Ramos (cell line): Measurements from ENCODE around the gene LECT2.

Experiments used
- in situ Hi-C: fragments of 300-500 bp; cut with MboI; formaldehyde crosslinking; loops from one replicate; pipeline ENCODE4 v1.14.3; 2022; ENCODE audit warnings: low sequenced_read_pairs; ENCODE audit not compliant: unreplicated experiment

The LECT2 gene

GRCh38 chr5:135979510-135979909 is 24.7 kb upstream of the LECT2 start:
- in situ Hi-C loops: no loop called here

DNA sequence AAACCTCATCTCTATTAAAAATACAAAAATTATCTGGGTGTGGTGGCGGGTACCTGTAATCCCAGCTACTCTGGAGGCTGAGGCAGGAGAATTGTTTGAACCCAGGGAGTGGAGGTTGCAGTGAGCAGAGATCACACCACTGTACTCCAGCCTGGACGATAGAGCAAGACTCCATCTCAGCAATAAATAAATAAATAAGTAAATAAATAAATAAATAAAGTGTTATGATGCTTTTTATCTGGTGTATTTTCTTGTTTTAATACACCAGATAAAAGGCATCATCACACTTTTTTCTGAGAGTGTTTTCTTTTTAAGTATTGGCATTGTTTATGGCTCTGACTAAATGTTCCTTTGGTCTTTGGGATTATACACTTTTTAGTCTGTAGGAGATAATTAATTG is 24.2 kb upstream of the LECT2 start:
- in situ Hi-C loops: no loop called here

DNA sequence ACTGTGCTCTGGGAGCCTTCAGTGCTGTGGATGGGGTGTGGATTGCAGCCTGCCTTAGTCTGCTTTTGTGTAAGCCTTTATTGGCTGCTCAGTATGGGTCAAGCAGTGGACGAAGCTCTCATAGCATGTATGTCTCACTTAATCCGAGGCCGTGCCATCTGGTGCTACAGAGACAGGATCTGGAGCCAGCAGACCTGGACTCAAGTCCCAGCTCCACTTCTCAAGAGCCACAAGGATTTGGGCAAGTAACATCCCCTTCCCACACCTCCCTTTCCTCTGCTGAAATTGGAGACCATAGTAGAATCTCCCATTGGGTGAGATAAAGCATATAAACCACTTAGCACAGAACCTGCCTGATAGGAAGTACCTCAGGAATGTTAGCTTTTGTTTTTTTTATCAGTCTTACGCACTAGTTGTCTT is 23.4 kb upstream of the LECT2 start:
- in situ Hi-C loops: no loop called here

GRCh38 chr5:135977375-135977928 is 22.7 kb upstream of the LECT2 start:
- in situ Hi-C loops: no loop called here

- in situ Hi-C loops: no loop called here
Observed at GRCh38 chr5:135976216-135976615, 21.4 kb upstream of the LECT2 start.

- in situ Hi-C loops: no loop called here
Observed at GRCh38 chr5:135975122-135975521, 20.3 kb upstream of the LECT2 start.

DNA sequence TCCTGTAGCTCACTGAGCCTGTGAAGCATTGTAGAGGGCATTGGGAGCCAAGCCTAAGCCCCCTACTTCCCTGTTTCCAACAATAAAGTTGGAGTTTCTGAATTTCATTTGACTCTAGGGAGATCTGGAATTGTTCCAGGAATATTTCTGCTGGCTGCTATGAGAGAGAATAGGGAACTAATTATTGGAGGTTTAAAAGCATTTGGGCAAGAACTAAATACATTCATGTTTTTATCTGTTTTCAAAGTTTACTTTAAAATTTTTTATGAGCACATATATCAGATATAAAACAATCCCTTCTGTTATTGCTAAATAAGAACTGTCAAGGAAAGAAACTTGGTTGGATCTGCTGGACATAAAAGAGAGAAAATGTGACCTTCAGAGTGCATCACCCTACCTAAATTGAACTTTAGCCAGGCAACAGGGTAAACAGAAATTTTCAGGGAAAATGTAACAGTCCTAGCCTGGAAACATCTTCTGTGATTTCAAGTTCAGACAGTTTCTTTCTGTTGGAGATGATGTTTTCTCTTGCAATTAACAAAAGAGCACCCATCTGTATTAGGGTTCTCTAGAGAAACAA is 19.3 kb upstream of the LECT2 start:
- in situ Hi-C loops: loop anchor here (25.0 kb wide), 1 partner anchor 238 kb away; no protein-coding TSS in a partner anchor

- in situ Hi-C loops: loop anchor here (25.0 kb wide), 1 partner anchor 239 kb away; no protein-coding TSS in a partner anchor
Observed at GRCh38 chr5:135973323-135974020, 18.7 kb upstream of the LECT2 start.

- in situ Hi-C loops: loop anchor here (25.0 kb wide), 1 partner anchor 241 kb away; no protein-coding TSS in a partner anchor
Observed at GRCh38 chr5:135971701-135972100, 16.9 kb upstream of the LECT2 start.

GRCh38 chr5:135966790-135967189 is 12.0 kb upstream of the LECT2 start:
- in situ Hi-C loops: loop anchor here (25.0 kb wide), 1 partner anchor 246 kb away; no protein-coding TSS in a partner anchor

DNA sequence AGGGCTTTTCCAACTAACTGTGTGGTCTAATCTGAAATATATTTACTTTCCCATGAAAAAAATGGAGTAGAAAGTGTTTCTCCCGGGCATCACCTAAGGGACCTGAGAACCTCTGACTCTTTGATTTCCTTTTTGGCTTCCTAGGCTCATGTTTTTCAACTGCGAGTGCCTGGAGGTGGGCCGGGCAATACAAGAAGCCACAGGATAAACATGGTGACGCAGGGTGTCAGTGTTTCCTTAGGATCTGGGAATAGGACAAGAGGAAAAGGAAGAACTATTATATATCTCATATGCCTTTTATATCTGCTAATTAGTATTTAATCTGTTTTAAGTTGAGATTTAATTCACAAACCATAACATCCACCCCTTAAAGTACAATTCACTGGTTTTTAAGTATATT is 11.4 kb upstream of the LECT2 start:
- in situ Hi-C loops: loop anchor here (25.0 kb wide), 1 partner anchor 246 kb away; no protein-coding TSS in a partner anchor

GRCh38 chr5:135965504-135965903 is 10.7 kb upstream of the LECT2 start:
- in situ Hi-C loops: loop anchor here (25.0 kb wide), 1 partner anchor 247 kb away; no protein-coding TSS in a partner anchor

DNA sequence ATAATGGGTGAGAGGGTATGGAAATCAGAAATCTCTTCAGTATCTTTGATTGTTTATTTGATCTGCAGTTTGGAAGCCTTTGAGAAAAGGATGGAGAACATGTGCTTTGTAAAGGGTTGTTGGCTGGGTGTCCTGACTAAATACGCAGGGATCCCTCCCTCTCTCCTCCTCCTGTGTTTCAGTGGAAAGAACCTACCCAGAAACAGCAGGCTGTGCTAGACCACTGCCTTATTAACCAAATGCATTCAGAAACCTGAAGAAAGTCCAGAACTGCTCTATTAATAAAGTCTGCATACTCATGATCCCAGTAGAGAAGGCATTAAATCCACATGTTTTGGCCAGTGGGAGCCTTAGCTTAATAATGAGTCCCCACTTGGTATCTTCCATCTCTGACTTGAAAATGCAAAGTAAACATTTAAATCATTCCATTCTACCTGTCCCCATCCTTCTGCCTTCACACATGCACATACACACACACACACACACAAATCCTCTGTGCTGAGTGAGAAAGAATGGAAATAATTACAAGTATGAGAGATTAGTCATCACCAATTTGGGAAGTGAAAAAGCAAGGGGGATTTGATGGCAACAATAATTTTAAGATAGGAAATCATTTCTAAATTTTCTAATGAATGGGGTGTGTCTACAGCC is 10.0 kb upstream of the LECT2 start:
- in situ Hi-C loops: loop anchor here (25.0 kb wide), 1 partner anchor 248 kb away; no protein-coding TSS in a partner anchor

GRCh38 chr5:135955525-135955924 is 742 bp upstream of the LECT2 start:
- in situ Hi-C loops: loop anchor here (25.0 kb wide), 1 partner anchor 257 kb away; no protein-coding TSS in a partner anchor

DNA sequence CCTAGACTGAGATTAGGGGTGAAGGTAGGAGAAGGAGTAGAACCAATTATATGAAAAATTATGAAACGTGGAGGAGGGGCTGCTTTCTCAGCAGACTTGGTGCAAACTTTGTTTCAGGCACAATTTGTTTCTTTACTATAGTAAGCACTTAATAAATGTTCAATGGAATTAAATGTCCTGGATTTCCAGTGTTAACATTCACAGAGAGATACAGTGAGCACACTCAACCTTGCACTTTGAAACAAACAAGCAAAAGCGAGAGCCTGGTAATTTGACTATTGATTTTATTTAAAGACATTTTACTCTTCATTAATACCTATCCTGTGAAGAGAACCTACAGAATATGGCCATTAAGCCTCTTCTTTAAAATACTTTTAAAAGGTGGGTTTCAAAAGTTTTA is 933 bp downstream of the LECT2 start:
- in situ Hi-C loops: loop anchor here (25.0 kb wide), 1 partner anchor 258 kb away; no protein-coding TSS in a partner anchor

DNA sequence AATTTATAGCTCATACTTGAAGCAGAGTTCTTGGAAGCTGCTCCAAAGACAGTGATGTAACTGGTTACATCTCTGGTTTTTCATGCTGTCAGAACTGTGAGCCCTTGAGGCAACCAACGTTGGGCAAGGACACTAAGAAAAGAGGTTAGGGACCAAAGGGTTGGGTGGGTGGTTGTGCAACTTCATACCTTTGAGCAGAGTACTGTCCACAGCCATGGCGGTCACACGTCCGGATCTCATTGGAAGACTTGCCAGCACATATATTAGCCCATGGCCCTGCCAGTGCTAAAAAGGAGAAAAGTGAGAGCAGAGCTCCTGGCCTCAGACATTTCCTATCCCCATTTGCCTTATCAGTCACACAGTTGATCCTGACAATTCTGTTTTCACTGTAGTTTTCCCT is 2.1 kb downstream of the LECT2 start:
- in situ Hi-C loops: loop anchor here (25.0 kb wide), 1 partner anchor 260 kb away; no protein-coding TSS in a partner anchor

DNA sequence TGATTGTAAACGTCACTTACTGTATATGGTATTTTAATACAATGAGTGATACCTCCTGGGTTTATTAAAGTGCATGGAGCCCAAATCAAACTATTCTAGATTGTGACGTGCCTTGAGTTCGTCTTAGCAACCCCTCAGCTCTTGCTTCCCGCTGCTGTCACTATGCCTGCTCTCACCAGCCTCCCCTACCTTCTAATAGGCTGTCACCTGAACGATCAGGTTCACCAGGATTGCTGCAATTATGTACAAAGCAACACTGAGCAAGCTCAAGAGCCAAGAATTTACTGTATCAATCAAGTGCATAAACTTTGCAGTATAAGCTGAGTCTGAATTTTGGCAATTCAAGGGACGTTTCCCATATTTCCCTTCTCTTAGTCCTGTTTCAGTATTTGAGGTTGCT is 3.0 kb downstream of the LECT2 start:
- in situ Hi-C loops: loop anchor here (25.0 kb wide), 1 partner anchor 260 kb away; no protein-coding TSS in a partner anchor

DNA sequence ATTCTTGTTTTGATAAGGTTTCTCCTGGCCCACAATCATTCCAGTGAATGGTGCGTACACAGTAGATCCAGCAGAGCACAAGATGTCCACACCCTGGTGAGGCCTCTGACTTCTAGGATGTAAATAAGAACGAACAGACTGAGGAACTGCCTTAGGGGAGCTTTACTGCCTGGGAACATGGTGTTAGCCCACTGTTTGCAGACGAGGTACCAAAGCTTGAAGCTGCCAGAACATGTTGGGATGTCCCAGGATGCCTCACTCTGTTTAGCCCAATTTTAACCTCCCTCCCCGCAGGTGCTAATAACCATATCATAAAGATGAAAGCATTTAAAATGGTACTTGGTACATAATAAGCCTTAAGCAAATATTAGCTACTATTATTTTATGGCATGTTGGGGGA is 3.5 kb downstream of the LECT2 start:
- in situ Hi-C loops: loop anchor here (25.0 kb wide), 1 partner anchor 261 kb away; no protein-coding TSS in a partner anchor

- in situ Hi-C loops: loop anchor here (25.0 kb wide), 1 partner anchor 262 kb away; no protein-coding TSS in a partner anchor
Observed at GRCh38 chr5:135950611-135951010, 4.2 kb downstream of the LECT2 start.

- in situ Hi-C loops: no loop called here
Observed at GRCh38 chr5:135944967-135945560, 9.7 kb downstream of the LECT2 start.
